ENCODE results near the gene ISM2.

Gene ISM2

GRCh38 chr14:77485901-77486678 lies 12.5 kb downstream of the ISM2 start:
- Histone ChIP-seq H3K9me3 (no peaks in the 10 kb centered on the region), H3K4me1 (no peaks in the 10 kb centered on the region), H3K27me3 (no peaks in the 10 kb centered on the region), H3K36me3 (no peaks in the 10 kb centered on the region), H3K27ac (no peak overlapping the region), H3K4me3 (no peak overlapping the region)
- TF ChIP-seq CTCF (IDR thresholded peaks at IDR 0.05), result no peak
- intact Hi-C loops (cut with DNase I; ENCODE audit: low total_unique reads), result no loop called here
- DNase-seq, result no peak

- no peak for TF ChIP-seq CTCF (IDR thresholded peaks at IDR 0.05)
- no peaks in the 10 kb centered on the region for H3K4me1 ChIP-seq
- intact Hi-C loops (cut with DNase I; ENCODE audit: low total_unique reads), result no loop called here
- H3K36me3 ChIP-seq, result no peaks in the 10 kb centered on the region
- peak in 1 of 2 donors; percentile 20 for DNase-seq
- no peak overlapping the region for H3K4me3 ChIP-seq
- H3K9me3 ChIP-seq, result no peaks in the 10 kb centered on the region
- H3K27me3 ChIP-seq, result no peaks in the 10 kb centered on the region
- H3K27ac ChIP-seq, result no peak overlapping the region
Measured at GRCh38 chr14:77485256-77485655, 13.4 kb downstream of the ISM2 start.

- no peak overlapping the region for H3K27ac ChIP-seq
Measured at GRCh38 chr14:77482422-77482821, 16.2 kb downstream of the ISM2 start.

GRCh38 chr14:77478796-77479195 lies 19.8 kb downstream of the ISM2 start:
- H3K9me3 ChIP-seq, result no peaks in the 10 kb centered on the region
- no peaks in the 10 kb centered on the region for H3K27me3 ChIP-seq
- no peak overlapping the region for H3K27ac ChIP-seq
- DNase-seq, result no peak
- no peaks in the 10 kb centered on the region for H3K4me1 ChIP-seq
- intact Hi-C loops (cut with DNase I; ENCODE audit: low total_unique reads), result no loop called here
- TF ChIP-seq CTCF (IDR thresholded peaks at IDR 0.05), result no peak
- H3K4me3 ChIP-seq, result no peak overlapping the region
- no peaks in the 10 kb centered on the region for H3K36me3 ChIP-seq

More at GRCh38 chr14:77482422-77482821, 16.2 kb downstream of the ISM2 start:
- Histone ChIP-seq H3K36me3 (no peaks in the 10 kb centered on the region), H3K4me3 (no peak overlapping the region), H3K9me3 (no peaks in the 10 kb centered on the region), H3K4me1 (no peaks in the 10 kb centered on the region), H3K27me3 (no peaks in the 10 kb centered on the region)
- no peak for TF ChIP-seq CTCF (IDR thresholded peaks at IDR 0.05)
- no peak for DNase-seq
- intact Hi-C loops (cut with DNase I; ENCODE audit: low total_unique reads), result no loop called here

GRCh38 chr14:77478029-77478428 lies 20.6 kb downstream of the ISM2 start:
- Histone ChIP-seq H3K27ac (no peak overlapping the region), H3K27me3 (no peaks in the 10 kb centered on the region), H3K36me3 (no peaks in the 10 kb centered on the region), H3K4me1 (no peaks in the 10 kb centered on the region), H3K9me3 (no peaks in the 10 kb centered on the region), H3K4me3 (no peak overlapping the region)
- intact Hi-C loops (cut with DNase I; ENCODE audit: low total_unique reads), result no loop called here
- no peak for TF ChIP-seq CTCF (IDR thresholded peaks at IDR 0.05)
- no peak for DNase-seq
